ENCODE results near the gene ACADSB. TPM values are rescaled to one million over a fixed set of nuclear protein-coding genes. Genes with fewer than 3 reads are reported as not detected.

ACADSB gene
- total RNA-seq, 1 experiment from 2014 or later, result 14.5 TPM

GRCh38 chr10:122980209-122981065 is 28.4 kb upstream of the ACADSB start, which contains the start of gene PSTK (continued):
- peak; percentile 14; the same call in 1 of the 2 replicates for TF ChIP-seq ZNF532 (CRISPR knock-in tag; IDR thresholded peaks at IDR 0.05; ENCODE audit: borderline replicate concordance)
- TF ChIP-seq MAX (CRISPR knock-in tag; IDR thresholded peaks at IDR 0.05), result peak; percentile 95
- peak; percentile 98 for TF ChIP-seq HMGXB4 (CRISPR knock-in tag; IDR thresholded peaks at IDR 0.05)
- no peak for TF ChIP-seq ZNF512 (CRISPR knock-in tag; IDR thresholded peaks at IDR 0.05; ENCODE audit: borderline replicate concordance)
- no peak for TF ChIP-seq AR (CRISPR knock-in tag; IDR thresholded peaks at IDR 0.05)
- no peak for TF ChIP-seq ZNF121 (CRISPR knock-in tag; IDR thresholded peaks at IDR 0.05)
- peak; percentile 90 for TF ChIP-seq FOXK1 (CRISPR knock-in tag; IDR thresholded peaks at IDR 0.05)
- peak; percentile 80; the same call in 1 of the 2 replicates for TF ChIP-seq ARID4B (CRISPR knock-in tag; IDR thresholded peaks at IDR 0.05; ENCODE audit: borderline replicate concordance)
- no peak for TF ChIP-seq PREB (CRISPR knock-in tag; IDR thresholded peaks at IDR 0.05; ENCODE audit: borderline replicate concordance)
- TF ChIP-seq ZNF423 (CRISPR knock-in tag; IDR thresholded peaks at IDR 0.05), result no peak
- no peak for TF ChIP-seq NFYB (CRISPR knock-in tag; conservative IDR thresholded peaks at IDR 0.05; ENCODE audit: low read depth)
- no peak for TF ChIP-seq NR2C2 (CRISPR knock-in tag; IDR thresholded peaks at IDR 0.05)
- no peak for TF ChIP-seq ZNF396 (CRISPR knock-in tag; IDR thresholded peaks at IDR 0.05; ENCODE audit: borderline replicate concordance)
- TF ChIP-seq SMAD4 (CRISPR knock-in tag; IDR thresholded peaks at IDR 0.05), result no peak
- TF ChIP-seq E2F4 (CRISPR knock-in tag; IDR thresholded peaks at IDR 0.05; ENCODE audit: borderline replicate concordance, low read depth), result no peak
- peak; percentile 54; the same call in 1 of the 2 replicates for TF ChIP-seq ZNF219 (CRISPR knock-in tag; IDR thresholded peaks at IDR 0.05; ENCODE audit: borderline replicate concordance)
- peak; percentile 89; the same call in 1 of the 2 replicates for TF ChIP-seq KAT7 (CRISPR knock-in tag; IDR thresholded peaks at IDR 0.05; ENCODE audit: borderline replicate concordance)
- no peak for TF ChIP-seq GRHL2 (CRISPR knock-in tag; IDR thresholded peaks at IDR 0.05; ENCODE audit: insufficient replicate concordance, severe bottlenecking)
- TF ChIP-seq JUN (CRISPR knock-in tag; IDR thresholded peaks at IDR 0.05), result no peak
